SK-N-SH treated with all-trans-retinoic acid at 6 μM for 48 hours (cell line): ENCODE data around the gene EHMT2.
"Not testable (repeated sequence)": the region's sequence is repeated elsewhere in the genome, so short reads cannot be mapped to it uniquely, and the experiment has no call there.

ENCODE experiments used
- ARNTL ChIP-seq: fragments of 450-650 bp; formaldehyde crosslinking; IDR thresholded peaks from 2 replicates; pipeline ENCODE4 v1.5.0; 2020; ENCODE audit warnings: low read depth, mild to moderate bottlenecking, moderate library complexity, borderline replicate concordance
- CSRNP3 ChIP-seq: fragments of 250-450 bp; sonication (Bioruptor Pico); IDR thresholded peaks from 2 replicates; pipeline ENCODE4 v1.5.1; 2021; ENCODE audit warnings: mild to moderate bottlenecking, moderate library complexity
- GLIS3 ChIP-seq: fragments of 250-450 bp; sonication (Bioruptor Pico); IDR thresholded peaks from 2 replicates; pipeline ENCODE4 v1.5.0; 2020; ENCODE audit warnings: mild to moderate bottlenecking, moderate library complexity
- ISL1 ChIP-seq: fragments of 250-450 bp; sonication (Bioruptor Pico); IDR thresholded peaks from 2 replicates; pipeline ENCODE4 v2.1.2; 2022; ENCODE audit warnings: mild to moderate bottlenecking, moderate library complexity
- OSR1 ChIP-seq: fragments of 250-450 bp; sonication (Bioruptor Pico); IDR thresholded peaks from 2 replicates; pipeline ENCODE4 v1.8.0; 2022; ENCODE audit warnings: moderate library complexity, mild to moderate bottlenecking, inconsistent platforms
- RARB ChIP-seq: fragments of 250-450 bp; sonication (Bioruptor Pico); IDR thresholded peaks from 2 replicates; pipeline ENCODE4 v1.8.0; 2021; ENCODE audit warnings: mild to moderate bottlenecking, moderate library complexity
- SNAI2 ChIP-seq: fragments of 250-450 bp; sonication (Bioruptor Pico); IDR thresholded peaks from 2 replicates; pipeline ENCODE4 v1.5.0; 2020; ENCODE audit warnings: mild to moderate bottlenecking, moderate library complexity
- TCF4 ChIP-seq: fragments of 250-450 bp; sonication (Bioruptor Pico); IDR thresholded peaks from 2 replicates; pipeline ENCODE4 v1.8.0; 2021; ENCODE audit warnings: mild to moderate bottlenecking, moderate library complexity, borderline replicate concordance
- TOX ChIP-seq: fragments of 250-450 bp; sonication (Bioruptor Pico); IDR thresholded peaks from 2 replicates; pipeline ENCODE4 v1.8.0; 2021; ENCODE audit warnings: mild to moderate bottlenecking, moderate library complexity, borderline replicate concordance
- ZFP3 ChIP-seq: fragments of 250-450 bp; sonication (Bioruptor Pico); IDR thresholded peaks from 2 replicates; pipeline ENCODE4 v1.5.0; 2020; ENCODE audit warnings: mild to moderate bottlenecking, moderate library complexity
- ZFP30 ChIP-seq: fragments of 450-650 bp; formaldehyde crosslinking; IDR thresholded peaks from 2 replicates; pipeline ENCODE4 v1.5.0; 2022; ENCODE audit warnings: mild to moderate bottlenecking, moderate library complexity
- ZNF70 ChIP-seq: fragments of 450-650 bp; formaldehyde crosslinking; IDR thresholded peaks from 2 replicates; pipeline ENCODE4 v1.5.0; 2020; ENCODE audit warnings: mild to moderate bottlenecking, moderate library complexity
- TF ChIP-seq, protein P1 (sequence below): fragments of 250-450 bp; sonication (Bioruptor Pico); IDR thresholded peaks from 2 replicates; pipeline ENCODE4 v1.8.0; 2020; ENCODE audit warnings: mild to moderate bottlenecking, moderate library complexity, borderline replicate concordance
- TF ChIP-seq, protein P2 (sequence below): fragments of 250-450 bp; sonication (Bioruptor Pico); IDR thresholded peaks from 2 replicates; pipeline ENCODE4 v1.8.0; 2021; ENCODE audit warnings: low read depth, mild to moderate bottlenecking, moderate library complexity, borderline replicate concordance

GRCh38 chr6:31838114-31838553, 59.4 kb downstream of the EHMT2 start:
- not testable (repeated sequence) for TF ChIP-seq TOX (CRISPR knock-in tag); ZNF70 (CRISPR knock-in tag); ARNTL; OSR1; GLIS3; TCF4 (CRISPR knock-in tag); CSRNP3; ZFP30 (CRISPR knock-in tag); ISL1 (CRISPR knock-in tag); ZFP3; RARB; SNAI2 (CRISPR knock-in tag)
- TF ChIP-seq, protein P1, sequence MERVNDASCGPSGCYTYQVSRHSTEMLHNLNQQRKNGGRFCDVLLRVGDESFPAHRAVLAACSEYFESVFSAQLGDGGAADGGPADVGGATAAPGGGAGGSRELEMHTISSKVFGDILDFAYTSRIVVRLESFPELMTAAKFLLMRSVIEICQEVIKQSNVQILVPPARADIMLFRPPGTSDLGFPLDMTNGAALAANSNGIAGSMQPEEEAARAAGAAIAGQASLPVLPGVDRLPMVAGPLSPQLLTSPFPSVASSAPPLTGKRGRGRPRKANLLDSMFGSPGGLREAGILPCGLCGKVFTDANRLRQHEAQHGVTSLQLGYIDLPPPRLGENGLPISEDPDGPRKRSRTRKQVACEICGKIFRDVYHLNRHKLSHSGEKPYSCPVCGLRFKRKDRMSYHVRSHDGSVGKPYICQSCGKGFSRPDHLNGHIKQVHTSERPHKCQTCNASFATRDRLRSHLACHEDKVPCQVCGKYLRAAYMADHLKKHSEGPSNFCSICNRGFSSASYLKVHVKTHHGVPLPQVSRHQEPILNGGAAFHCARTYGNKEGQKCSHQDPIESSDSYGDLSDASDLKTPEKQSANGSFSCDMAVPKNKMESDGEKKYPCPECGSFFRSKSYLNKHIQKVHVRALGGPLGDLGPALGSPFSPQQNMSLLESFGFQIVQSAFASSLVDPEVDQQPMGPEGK (CRISPR knock-in tag): not testable (repeated sequence)
- TF ChIP-seq, protein P2, sequence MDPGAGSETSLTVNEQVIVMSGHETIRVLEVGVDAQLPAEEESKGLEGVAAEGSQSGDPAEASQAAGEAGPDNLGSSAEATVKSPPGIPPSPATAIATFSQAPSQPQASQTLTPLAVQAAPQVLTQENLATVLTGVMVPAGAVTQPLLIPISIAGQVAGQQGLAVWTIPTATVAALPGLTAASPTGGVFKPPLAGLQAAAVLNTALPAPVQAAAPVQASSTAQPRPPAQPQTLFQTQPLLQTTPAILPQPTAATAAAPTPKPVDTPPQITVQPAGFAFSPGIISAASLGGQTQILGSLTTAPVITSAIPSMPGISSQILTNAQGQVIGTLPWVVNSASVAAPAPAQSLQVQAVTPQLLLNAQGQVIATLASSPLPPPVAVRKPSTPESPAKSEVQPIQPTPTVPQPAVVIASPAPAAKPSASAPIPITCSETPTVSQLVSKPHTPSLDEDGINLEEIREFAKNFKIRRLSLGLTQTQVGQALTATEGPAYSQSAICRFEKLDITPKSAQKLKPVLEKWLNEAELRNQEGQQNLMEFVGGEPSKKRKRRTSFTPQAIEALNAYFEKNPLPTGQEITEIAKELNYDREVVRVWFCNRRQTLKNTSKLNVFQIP (CRISPR knock-in tag): not testable (repeated sequence)
